Measurements from ENCODE around the gene SGMS1. TPM values are rescaled to one million over a fixed set of nuclear protein-coding genes. Genes with fewer than 3 reads are reported as not detected.

SGMS1 gene
- total and polyA plus RNA-seq, 2 donors (not counting 3 experiments of a cell fraction or from before 2014, with no cell fraction given), result 9.7 to 23.7 TPM

GRCh38 chr10:50527442-50528043 lies 96.2 kb downstream of the SGMS1 start:
- no peaks in the 10 kb centered on the region for H3K9me1 ChIP-seq (replicated peaks; ENCODE audit: control insufficient read depth, extremely low read depth, insufficient read depth, low read length)
- no peaks in the 10 kb centered on the region for H3K4me1 ChIP-seq (ENCODE audit: control insufficient read depth, extremely low read depth, insufficient read depth, low read length)
- FAIRE-seq (no peak), DNase-seq (ENCODE audit: low read depth, low spot score) (no peak)
- no peak overlapping the region for H3K4me3 ChIP-seq (replicated peaks in 1 of 3; ENCODE audit: insufficient read depth in 1 of 3, low read depth in 1 of 3, low read length in 3 of 3)
- H3K9ac ChIP-seq (replicated peaks; ENCODE audit: extremely low read depth, insufficient read depth, low read length), result no peak overlapping the region
- H4K20me1 ChIP-seq (replicated peaks; ENCODE audit: control insufficient read depth, extremely low read depth, insufficient read depth, low read length), result no peaks in the 10 kb centered on the region
- H3K36me3 ChIP-seq (ENCODE audit: control insufficient read depth in 2 of 2, extremely low read depth in 1 of 2, insufficient read depth in 2 of 2, low read length in 2 of 2), result no peaks in the 10 kb centered on the region
- dilution Hi-C loops (cut with MboI; ENCODE audit: extremely low pct_ligation_motif_present, low sequenced_read_pairs) (no loop called here), intact Hi-C loops (cut with micrococcal nuclease) (no loop called here)
- ChIA-PET CTCF (interaction anchor here (1.6 kb wide), 1 partner anchor 160 kb away, joined by 5 read pairs; no protein-coding TSS in a partner anchor), POLR2A (no interaction called here)
- no peak overlapping the region for H3K4me2 ChIP-seq (ENCODE audit: insufficient read depth, low read length)
- no TSS peak for BruUV-seq (replicated peaks)
- H3K79me2 ChIP-seq (ENCODE audit: control insufficient read depth, insufficient read depth, low read length), result no peaks in the 10 kb centered on the region
- no peak overlapping the region for H2AFZ ChIP-seq (ENCODE audit: low read depth, low read length)
- TF ChIP-seq FOS (IDR thresholded peaks at IDR 0.05; ENCODE audit: borderline replicate concordance, insufficient read depth, low read length) (no peak), MYC (IDR thresholded peaks at IDR 0.05; ENCODE audit: low read depth, low read length) (no peak), JUN (IDR thresholded peaks at IDR 0.05; ENCODE audit: borderline replicate concordance, insufficient read depth, insufficient read length, low read depth) (no peak), POLR2AphosphoS5 (IDR thresholded peaks at IDR 0.05; ENCODE audit: insufficient read depth, low read depth, low read length) (no peak), EZH2 (IDR thresholded peaks at IDR 0.05; ENCODE audit: borderline replicate concordance, low read depth, low read length, severe bottlenecking) (no peak)
- H3K27me3 ChIP-seq (ENCODE audit: control insufficient read depth in 2 of 2, insufficient read depth in 2 of 2, low read length in 2 of 2), result no peaks in the 10 kb centered on the region
- no peak overlapping the region for H3K27ac ChIP-seq (ENCODE audit: insufficient read depth, low read depth, low read length)
- H3K9me3 ChIP-seq (replicated peaks; ENCODE audit: control insufficient read depth, insufficient read depth, low read length), result no peaks in the 10 kb centered on the region

DNA sequence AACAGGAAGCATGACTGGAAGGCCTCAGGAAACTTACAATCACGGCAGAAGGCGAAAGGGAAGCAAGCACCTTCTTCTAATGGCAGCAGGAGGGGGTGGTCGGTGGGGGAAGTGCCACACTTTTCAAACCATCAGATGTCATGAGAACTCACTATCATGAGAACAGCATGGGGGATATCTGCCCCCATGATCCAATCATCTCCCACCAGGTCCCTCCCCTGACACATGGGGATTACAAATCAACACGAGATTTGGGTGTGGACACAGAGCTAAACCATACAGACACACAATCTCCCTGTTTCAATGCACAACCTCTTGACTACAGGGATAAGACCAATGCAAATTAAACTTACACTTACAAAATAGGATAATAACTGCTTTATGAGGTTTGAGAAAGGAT lies 97.6 kb downstream of the SGMS1 start:
- Histone ChIP-seq H3K79me2 (ENCODE audit: control insufficient read depth, insufficient read depth, low read length) (no peaks in the 10 kb centered on the region), H3K4me2 (ENCODE audit: insufficient read depth, low read length) (no peak overlapping the region), H3K27me3 (ENCODE audit: control insufficient read depth in 2 of 2, insufficient read depth in 2 of 2, low read length in 2 of 2) (no peaks in the 10 kb centered on the region), H3K9me3 (replicated peaks; ENCODE audit: control insufficient read depth, insufficient read depth, low read length) (no peaks in the 10 kb centered on the region), H3K27ac (ENCODE audit: insufficient read depth, low read depth, low read length) (no peak overlapping the region), H4K20me1 (replicated peaks; ENCODE audit: control insufficient read depth, extremely low read depth, insufficient read depth, low read length) (no peaks in the 10 kb centered on the region), H3K4me3 (replicated peaks in 1 of 3; ENCODE audit: insufficient read depth in 1 of 3, low read depth in 1 of 3, low read length in 3 of 3) (no peak overlapping the region), H3K9ac (replicated peaks; ENCODE audit: extremely low read depth, insufficient read depth, low read length) (no peak overlapping the region), H3K9me1 (replicated peaks; ENCODE audit: control insufficient read depth, extremely low read depth, insufficient read depth, low read length) (no peaks in the 10 kb centered on the region), H3K4me1 (ENCODE audit: control insufficient read depth, extremely low read depth, insufficient read depth, low read length) (no peaks in the 10 kb centered on the region), H3K36me3 (ENCODE audit: control insufficient read depth in 2 of 2, extremely low read depth in 1 of 2, insufficient read depth in 2 of 2, low read length in 2 of 2) (no peaks in the 10 kb centered on the region), H2AFZ (ENCODE audit: low read depth, low read length) (no peak overlapping the region)
- dilution Hi-C loops (cut with MboI; ENCODE audit: extremely low pct_ligation_motif_present, low sequenced_read_pairs) (no loop called here), intact Hi-C loops (cut with micrococcal nuclease) (no loop called here)
- TF ChIP-seq MYC (IDR thresholded peaks at IDR 0.05; ENCODE audit: low read depth, low read length) (no peak), CTCF (IDR thresholded peaks at IDR 0.05; ENCODE audit: extremely low read depth in 1 of 2, insufficient read depth in 1 of 2, low read depth in 1 of 2, low read length in 2 of 2) (no peak), POLR2AphosphoS5 (IDR thresholded peaks at IDR 0.05; ENCODE audit: insufficient read depth, low read depth, low read length) (no peak), GATA2 (IDR thresholded peaks at IDR 0.05; ENCODE audit: insufficient read depth, insufficient read length, low read depth, low read length) (no peak), EZH2 (IDR thresholded peaks at IDR 0.05; ENCODE audit: borderline replicate concordance, low read depth, low read length, severe bottlenecking) (no peak), POLR2A (IDR thresholded peaks at IDR 0.05; ENCODE audit: low read depth, low read length) (no peak), MAX (IDR thresholded peaks at IDR 0.05; ENCODE audit: insufficient read depth, insufficient read length) (no peak), FOS (IDR thresholded peaks at IDR 0.05; ENCODE audit: borderline replicate concordance, insufficient read depth, low read length) (no peak), JUN (IDR thresholded peaks at IDR 0.05; ENCODE audit: borderline replicate concordance, insufficient read depth, insufficient read length, low read depth) (no peak)
- ChIA-PET POLR2A (no interaction called here), CTCF (interaction anchor here (1.6 kb wide), 1 partner anchor 158 kb away, joined by 5 read pairs; no protein-coding TSS in a partner anchor)
- no TSS peak for BruUV-seq (replicated peaks)
- FAIRE-seq (no peak), DNase-seq (ENCODE audit: low read depth, low spot score) (no peak)

Measured in endothelial cell of umbilical vein (primary cell).